OCI-LY1 (cell line): ENCODE results near the gene BAIAP2L1.

ENCODE experiments used
- H2AFZ ChIP-seq: fragments of 200-600 bp; sonication (generic), shearing (Covaris generic); 2 replicates; pipeline ENCODE4 v1.6.0; 2014; ENCODE audit warnings: antibody characterized with exemption, mild to moderate bottlenecking, low read length
- H3F3A ChIP-seq: fragments of 200-600 bp; sonication (generic), shearing (Covaris generic); 2 replicates; pipeline ENCODE4 v1.6.0; 2014; ENCODE audit warnings: mild to moderate bottlenecking, antibody characterized with exemption, low read length, moderate library complexity; ENCODE audit not compliant: insufficient read depth
- H3K27ac ChIP-seq: fragments of 200-600 bp; sonication (generic); 2 replicates; pipeline ENCODE4 v1.5.1; 2014; ENCODE audit warnings: low read length, mixed run types, mild to moderate bottlenecking, low read depth; ENCODE audit not compliant: poor library complexity, severe bottlenecking
- H3K27me3 ChIP-seq: fragments of 200-600 bp; sonication (generic); 2 replicates; pipeline ENCODE4 v1.6.0; 2014; ENCODE audit warnings: antibody characterized with exemption, mild to moderate bottlenecking, low read length, moderate library complexity; ENCODE audit not compliant: insufficient read depth
- H3K36me3 ChIP-seq: fragments of 200-600 bp; sonication (generic); 2 replicates; pipeline ENCODE4 v1.6.1; 2014; ENCODE audit warnings: mild to moderate bottlenecking, antibody characterized with exemption, low read length, moderate library complexity, mixed read lengths; ENCODE audit not compliant: insufficient read depth
- H3K4me1 ChIP-seq: fragments of 200-600 bp; sonication (generic); 2 replicates; pipeline ENCODE4 v1.5.1; 2014; ENCODE audit warnings: mild to moderate bottlenecking, low read length, moderate library complexity; ENCODE audit not compliant: insufficient read depth, severe bottlenecking
- H3K4me2 ChIP-seq: fragments of 200-600 bp; sonication (generic), shearing (Covaris generic); 2 replicates; pipeline ENCODE4 v1.6.1; 2014; ENCODE audit warnings: low read length
- H3K4me3 ChIP-seq: fragments of 200-600 bp; sonication (generic); 2 replicates; pipeline ENCODE4 v1.5.1; 2014; ENCODE audit warnings: low read length, low read depth, mild to moderate bottlenecking, mixed read lengths; ENCODE audit not compliant: poor library complexity, severe bottlenecking
- H3K79me2 ChIP-seq: fragments of 200-600 bp; shearing (Covaris generic); 2 replicates; pipeline ENCODE4 v1.6.1; 2016; ENCODE audit warnings: mixed run types, low read length, mixed read lengths; ENCODE audit not compliant: insufficient read depth
- H3K9ac ChIP-seq: fragments of 200-600 bp; sonication (generic), shearing (Covaris generic); 2 replicates; pipeline ENCODE4 v1.6.1; 2014; ENCODE audit warnings: mild to moderate bottlenecking, low read length, mixed read lengths
- H3K9me2 ChIP-seq: fragments of 200-600 bp; sonication (generic), shearing (Covaris generic); 2 replicates; pipeline ENCODE4 v1.6.1; 2014; ENCODE audit warnings: low read depth, mild to moderate bottlenecking, low read length, mixed read lengths
- H3K9me3 ChIP-seq: fragments of 200-600 bp; shearing (Covaris generic); 2 replicates; pipeline ENCODE4 v1.6.1; 2014; ENCODE audit warnings: low read length, mixed read lengths
- H4K20me1 ChIP-seq: fragments of 200-600 bp; sonication (generic), shearing (Covaris generic); 2 replicates; pipeline ENCODE4 v1.6.0; 2016; ENCODE audit warnings: mild to moderate bottlenecking, low read length; ENCODE audit not compliant: insufficient read depth
- EZH2 ChIP-seq: fragments of 200-600 bp; sonication (generic), shearing (Covaris generic); IDR thresholded peaks from 2 replicates; pipeline ENCODE4 v1.8.0; 2017; ENCODE audit warnings: borderline replicate concordance, mixed run types, mild to moderate bottlenecking, antibody characterized with exemption, low read length, moderate library complexity, mixed read lengths
- TF ChIP-seq, protein P1 (sequence below): fragments of 200-600 bp; sonication (generic), shearing (Covaris generic); IDR thresholded peaks from 2 replicates; pipeline ENCODE4 v1.5.1; 2017; ENCODE audit warnings: mild to moderate bottlenecking, antibody characterized with exemption, low read length, moderate library complexity, mixed read lengths

The BAIAP2L1 gene

DNA sequence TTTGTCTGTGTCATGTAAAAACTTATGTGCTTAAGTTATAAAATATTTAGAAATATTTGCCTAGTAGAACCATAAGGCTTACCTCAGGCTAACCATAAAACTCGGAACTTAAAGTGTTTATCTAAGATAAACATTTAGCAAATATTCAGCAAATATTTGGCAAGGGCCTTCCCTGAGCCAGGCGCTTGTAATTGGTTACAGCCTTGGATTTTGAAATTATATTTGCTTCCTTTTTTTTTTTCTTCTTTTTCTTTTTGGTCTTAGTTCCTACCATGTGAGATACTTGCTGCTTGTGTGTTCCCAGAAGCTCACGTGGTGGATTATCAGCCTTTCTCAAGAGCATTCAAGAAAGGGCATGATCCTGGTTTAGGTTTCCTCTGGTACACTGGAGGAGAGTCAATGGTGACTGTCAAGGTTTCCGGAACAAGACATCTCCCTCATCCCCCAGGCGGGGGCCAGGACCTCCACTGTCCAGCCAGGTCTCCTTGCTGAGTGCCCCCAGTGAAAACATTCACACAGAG, 124.6 kb downstream of the BAIAP2L1 start:
- peaks cover 8% of the 10 kb centered on the region for H3K4me1 ChIP-seq
- H2AFZ ChIP-seq: no peak overlapping the region
- no peaks in the 10 kb centered on the region for H3K79me2 ChIP-seq
- H3K27me3 ChIP-seq: no peaks in the 10 kb centered on the region
- no peaks in the 10 kb centered on the region for H3K36me3 ChIP-seq
- no peak overlapping the region for H3K4me3 ChIP-seq
- no peaks in the 10 kb centered on the region for H3K9me3 ChIP-seq
- H3K9ac ChIP-seq: no peak overlapping the region
- H3K4me2 ChIP-seq: no peak overlapping the region
- no peak for TF ChIP-seq EZH2
- TF ChIP-seq, protein P1, sequence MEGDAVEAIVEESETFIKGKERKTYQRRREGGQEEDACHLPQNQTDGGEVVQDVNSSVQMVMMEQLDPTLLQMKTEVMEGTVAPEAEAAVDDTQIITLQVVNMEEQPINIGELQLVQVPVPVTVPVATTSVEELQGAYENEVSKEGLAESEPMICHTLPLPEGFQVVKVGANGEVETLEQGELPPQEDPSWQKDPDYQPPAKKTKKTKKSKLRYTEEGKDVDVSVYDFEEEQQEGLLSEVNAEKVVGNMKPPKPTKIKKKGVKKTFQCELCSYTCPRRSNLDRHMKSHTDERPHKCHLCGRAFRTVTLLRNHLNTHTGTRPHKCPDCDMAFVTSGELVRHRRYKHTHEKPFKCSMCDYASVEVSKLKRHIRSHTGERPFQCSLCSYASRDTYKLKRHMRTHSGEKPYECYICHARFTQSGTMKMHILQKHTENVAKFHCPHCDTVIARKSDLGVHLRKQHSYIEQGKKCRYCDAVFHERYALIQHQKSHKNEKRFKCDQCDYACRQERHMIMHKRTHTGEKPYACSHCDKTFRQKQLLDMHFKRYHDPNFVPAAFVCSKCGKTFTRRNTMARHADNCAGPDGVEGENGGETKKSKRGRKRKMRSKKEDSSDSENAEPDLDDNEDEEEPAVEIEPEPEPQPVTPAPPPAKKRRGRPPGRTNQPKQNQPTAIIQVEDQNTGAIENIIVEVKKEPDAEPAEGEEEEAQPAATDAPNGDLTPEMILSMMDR: no peak
- H3K27ac ChIP-seq: no peak overlapping the region
- H4K20me1 ChIP-seq: no peaks in the 10 kb centered on the region
- H3K9me2 ChIP-seq: no peaks in the 10 kb centered on the region
- H3F3A ChIP-seq: no peaks in the 10 kb centered on the region

DNA sequence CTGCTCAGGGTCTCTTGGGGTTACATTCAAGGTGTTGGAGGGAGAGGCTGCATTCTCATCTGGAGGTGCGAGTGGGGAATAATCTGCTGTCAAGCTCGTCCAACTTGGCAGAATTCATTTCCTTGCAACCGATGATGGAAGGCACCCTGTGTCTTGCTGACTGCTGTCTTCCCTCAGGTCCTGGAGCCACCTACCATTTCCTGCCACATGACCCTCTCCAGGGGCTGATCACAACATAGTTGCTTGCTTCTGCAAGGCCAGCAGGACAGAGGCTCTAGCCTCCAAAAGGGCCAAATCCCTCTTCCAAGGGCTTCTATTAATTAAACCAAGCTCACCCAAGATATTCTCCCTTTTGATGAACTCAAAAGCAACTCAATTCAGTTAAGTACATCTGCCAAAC, 133.6 kb downstream of the BAIAP2L1 start:
- H3F3A ChIP-seq: no peaks in the 10 kb centered on the region
- no peak for TF ChIP-seq EZH2
- TF ChIP-seq, protein P1: no peak
- no peak overlapping the region for H3K9ac ChIP-seq
- H3K9me2 ChIP-seq: no peaks in the 10 kb centered on the region
- no peaks in the 10 kb centered on the region for H3K36me3 ChIP-seq
- H3K4me2 ChIP-seq: no peak overlapping the region
- no peak overlapping the region for H3K4me3 ChIP-seq
- no peaks in the 10 kb centered on the region for H3K4me1 ChIP-seq
- no peak overlapping the region for H3K27ac ChIP-seq
- H2AFZ ChIP-seq: no peak overlapping the region
- no peaks in the 10 kb centered on the region for H3K27me3 ChIP-seq
- no peaks in the 10 kb centered on the region for H3K9me3 ChIP-seq
- H4K20me1 ChIP-seq: no peaks in the 10 kb centered on the region
- no peaks in the 10 kb centered on the region for H3K79me2 ChIP-seq

DNA sequence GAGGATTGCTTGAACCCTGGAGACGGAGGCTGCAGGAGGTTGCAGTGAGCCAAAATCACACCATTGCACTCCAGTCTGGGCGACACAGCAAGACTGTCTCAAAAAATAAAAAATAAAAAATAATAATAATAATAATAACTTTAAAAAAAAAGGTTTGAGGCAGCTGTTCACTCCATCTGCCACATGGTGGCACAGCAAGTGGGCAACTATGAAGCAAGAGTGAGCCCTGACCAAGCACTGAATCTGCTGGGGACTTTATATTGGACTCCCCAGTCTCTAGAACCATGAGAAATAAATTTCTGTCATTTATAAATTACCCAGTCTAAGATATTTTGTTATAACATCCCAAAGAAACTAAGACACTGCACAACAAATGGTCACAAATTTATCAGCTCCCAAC, 134.1 kb downstream of the BAIAP2L1 start:
- Histone ChIP-seq H3K9ac (no peak overlapping the region), H3K9me2 (no peaks in the 10 kb centered on the region), H3K27ac (no peak overlapping the region), H3K4me1 (no peaks in the 10 kb centered on the region), H3K4me3 (no peak overlapping the region), H3K27me3 (no peaks in the 10 kb centered on the region), H3F3A (no peaks in the 10 kb centered on the region), H2AFZ (no peak overlapping the region), H3K36me3 (peaks cover 2% of the 10 kb centered on the region), H3K9me3 (no peaks in the 10 kb centered on the region), H4K20me1 (no peaks in the 10 kb centered on the region), H3K4me2 (no peak overlapping the region), H3K79me2 (no peaks in the 10 kb centered on the region)
- TF ChIP-seq, protein P1: peak; percentile 37; the same call in 1 of the 2 replicates
- no peak for TF ChIP-seq EZH2
